Endodermal cell (in vitro differentiated cells): ENCODE measurements around the gene SFXN5. TPM values are rescaled to one million over a fixed set of nuclear protein-coding genes. Genes with fewer than 3 reads are reported as not detected.
A peak's percentile ranks its signal among the peaks of the same experiment; 100 is the strongest.

Experiments
- DNase-seq: peaks from one replicate; pipeline ENCODE4 v3.0.0-alpha.2; 2017
- H3K27ac ChIP-seq: 2 replicates; pipeline ENCODE4 v1.5.1; 2013; ENCODE audit warnings: mild to moderate bottlenecking, low read depth, low read length, moderate library complexity
- H3K27me3 ChIP-seq: 2 replicates; pipeline ENCODE4 v1.6.1; 2013; ENCODE audit warnings: mild to moderate bottlenecking, low read length, moderate library complexity; ENCODE audit not compliant: insufficient read depth, control insufficient read depth, poor library complexity, severe bottlenecking
- H3K36me3 ChIP-seq: 2 replicates; pipeline ENCODE4 v1.7.0; 2013; ENCODE audit warnings: mild to moderate bottlenecking, low read length, moderate library complexity; ENCODE audit not compliant: control insufficient read depth, insufficient read depth
- H3K4me1 ChIP-seq: one replicate; pipeline ENCODE4 v1.7.0; 2013; ENCODE audit warnings: low read length; ENCODE audit not compliant: control insufficient read depth, insufficient read depth
- H3K4me3 ChIP-seq: 2 replicates; pipeline ENCODE4 v1.5.1; 2013; ENCODE audit warnings: mild to moderate bottlenecking, low read length, moderate library complexity
- H3K9ac ChIP-seq: 2 replicates; pipeline ENCODE4 v1.6.1; 2013; ENCODE audit warnings: mild to moderate bottlenecking, low read length, moderate library complexity; ENCODE audit not compliant: poor library complexity, severe bottlenecking; ENCODE audit errors: extremely low read depth
- H3K9me3 ChIP-seq: 2 replicates; pipeline ENCODE4 v1.6.1; 2013; ENCODE audit warnings: mild to moderate bottlenecking, low read length, moderate library complexity; ENCODE audit not compliant: control insufficient read depth
- H3K27ac Mint-ChIP-seq: 2 replicates; pipeline ENCODE4 v1.8.0; 2020; ENCODE audit warnings: mixed read lengths
- H3K27me3 Mint-ChIP-seq: 2 replicates; pipeline ENCODE4 v1.8.0; 2021; ENCODE audit warnings: mild to moderate bottlenecking, mixed read lengths; ENCODE audit not compliant: insufficient read depth
- H3K36me3 Mint-ChIP-seq: 2 replicates; pipeline ENCODE4 v1.8.0; 2020; ENCODE audit warnings: low read depth, mixed read lengths
- H3K4me1 Mint-ChIP-seq: 2 replicates; pipeline ENCODE4 v1.8.0; 2020; ENCODE audit warnings: mixed read lengths
- H3K4me3 Mint-ChIP-seq: 2 replicates; pipeline ENCODE4 v1.8.0; 2020; ENCODE audit warnings: mild to moderate bottlenecking, moderate library complexity, mixed read lengths
- H3K9me3 Mint-ChIP-seq: 2 replicates; pipeline ENCODE4 v1.8.0; 2020; ENCODE audit warnings: mild to moderate bottlenecking, mixed read lengths
- CTCF ChIP-seq: fragments of 200-600 bp; sonication (generic); conservative IDR thresholded peaks from 2 replicates; pipeline ENCODE4 v1.5.0; 2021; ENCODE audit warnings: antibody characterized with exemption, mild to moderate bottlenecking
- WGBS, 2 experiments: methylation state at CpG; one replicate each; pipeline versions ENCODE4 v1.1.5 to v1.1.7; 2013; ENCODE audit warnings: missing lambda C conversion rate in 2 of 2, mixed read lengths in 1 of 2; ENCODE audit not compliant: insufficient coverage in 1 of 2, insufficient read length in 1 of 2; 5-methylcytosine and 5-hydroxymethylcytosine counted together
- total RNA-seq, 2 donors: library from RNA; stranded (reverse); fragmentation: NEBNext Ultra II Directional in 1 of 2; extraction: Animal tissue kit (Norgen Biotek cat#: 25700) in 1 of 2; gene quantifications; 2 replicates in 1 of 2; 3 replicates in 1 of 2; pipeline ENCODE4 v1.2.1, GENCODE V29; 2021

SFXN5 gene
- total RNA-seq, 2 donors from 2014 or later, result 30.7 to 32.8 TPM

GRCh38 chr2:72920318-72921087 is 151.0 kb downstream of the SFXN5 start:
- Mint-ChIP-seq H3K36me3 (no peaks in the 10 kb centered on the region), H3K4me3 (peak overlapping the region; percentile 44), H3K4me1 (peaks cover 14% of the 10 kb centered on the region), H3K27me3 (peaks cover 18% of the 10 kb centered on the region), H3K9me3 (peaks cover 16% of the 10 kb centered on the region), H3K27ac (no peak overlapping the region)
- Histone ChIP-seq H3K4me1 (peaks cover 21% of the 10 kb centered on the region), H3K9ac (no peak overlapping the region), H3K27ac (no peak overlapping the region), H3K9me3 (no peaks in the 10 kb centered on the region), H3K27me3 (peaks cover 100% of the 10 kb centered on the region), H3K4me3 (peak overlapping the region; percentile 40), H3K36me3 (no peaks in the 10 kb centered on the region)
- no peak for TF ChIP-seq CTCF
- DNase-seq, result peak; percentile 89
- WGBS, 2 experiments, result 1% methylated on average over 55 to 77 of the region's 77 CpGs

GRCh38 chr2:72919414-72920317 is 151.8 kb downstream of the SFXN5 start:
- Histone ChIP-seq H3K36me3 (no peaks in the 10 kb centered on the region), H3K4me3 (peak overlapping the region; percentile 40), H3K27me3 (peaks cover 100% of the 10 kb centered on the region), H3K27ac (no peak overlapping the region), H3K4me1 (peaks cover 21% of the 10 kb centered on the region), H3K9ac (no peak overlapping the region), H3K9me3 (no peaks in the 10 kb centered on the region)
- H3K4me1 Mint-ChIP-seq, result peaks cover 14% of the 10 kb centered on the region
- H3K4me3 Mint-ChIP-seq, result peak overlapping the region; percentile 44
- no peaks in the 10 kb centered on the region for H3K36me3 Mint-ChIP-seq
- peaks cover 16% of the 10 kb centered on the region for H3K9me3 Mint-ChIP-seq
- TF ChIP-seq CTCF, result no peak
- DNase-seq, result peak; percentile 81
- 1 to 3% methylated on average over 23 to 48 of the region's 48 CpGs for WGBS, 2 experiments
- H3K27ac Mint-ChIP-seq, result no peak overlapping the region
- H3K27me3 Mint-ChIP-seq, result peaks cover 27% of the 10 kb centered on the region

GRCh38 chr2:72917877-72918553 is 153.5 kb downstream of the SFXN5 start:
- H3K4me1 ChIP-seq, result peaks cover 21% of the 10 kb centered on the region
- Mint-ChIP-seq H3K27ac (no peak overlapping the region), H3K9me3 (peaks cover 7% of the 10 kb centered on the region), H3K36me3 (no peaks in the 10 kb centered on the region), H3K4me1 (peaks cover 22% of the 10 kb centered on the region), H3K27me3 (peaks cover 43% of the 10 kb centered on the region), H3K4me3 (peak overlapping the region; percentile 49)
- 0% methylated on average over 50 to 89 of the region's 89 CpGs for WGBS, 2 experiments
- peak; percentile 84 for DNase-seq
- no peaks in the 10 kb centered on the region for H3K9me3 ChIP-seq
- H3K27me3 ChIP-seq, result peaks cover 100% of the 10 kb centered on the region
- H3K4me3 ChIP-seq, result peak overlapping the region; percentile 35
- no peak overlapping the region for H3K27ac ChIP-seq
- no peak overlapping the region for H3K9ac ChIP-seq
- no peak for TF ChIP-seq CTCF
- H3K36me3 ChIP-seq, result no peaks in the 10 kb centered on the region
